ENCODE measurements around the gene AIFM3. TPM values are rescaled to one million over a fixed set of nuclear protein-coding genes. Genes with fewer than 3 reads are reported as not detected.

AIFM3 gene
- total RNA-seq, 1 donor from 2014 or later: 2.4 TPM

DNA sequence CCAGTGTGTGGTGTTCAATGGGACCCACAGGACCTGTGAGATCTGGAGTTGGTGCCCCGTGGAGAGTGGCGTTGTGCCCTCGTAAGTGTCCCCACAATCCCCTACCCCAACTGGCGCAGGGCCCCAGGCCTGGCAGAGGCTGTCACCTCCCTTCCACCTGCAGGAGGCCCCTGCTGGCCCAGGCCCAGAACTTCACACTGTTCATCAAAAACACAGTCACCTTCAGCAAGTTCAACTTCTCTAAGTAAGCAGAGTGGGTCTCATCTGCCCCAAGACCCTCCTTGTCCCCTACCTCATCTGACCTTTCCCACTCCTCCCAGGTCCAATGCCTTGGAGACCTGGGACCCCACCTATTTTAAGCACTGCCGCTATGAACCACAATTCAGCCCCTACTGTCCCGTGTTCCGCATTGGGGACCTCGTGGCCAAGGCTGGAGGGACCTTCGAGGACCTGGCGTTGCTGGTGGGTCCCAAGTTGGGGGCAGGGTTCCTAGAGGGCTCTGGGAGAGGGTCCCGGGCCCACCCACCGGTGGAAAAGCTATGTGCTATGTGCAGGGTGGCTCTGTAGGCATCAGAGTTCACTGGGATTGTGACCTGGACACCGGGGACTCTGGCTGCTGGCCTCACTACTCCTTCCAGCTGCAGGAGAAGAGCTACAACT is 56.0 kb downstream of the AIFM3 start:
- Histone ChIP-seq H3K4me3 (ENCODE audit: low read depth, low read length) (no peak overlapping the region), H3K27me3 (ENCODE audit: control insufficient read depth, insufficient read depth, low read length) (no peaks in the 10 kb centered on the region), H3K36me3 (ENCODE audit: control insufficient read depth, insufficient read depth, low read length) (no peaks in the 10 kb centered on the region)
- no peak for FAIRE-seq
- no peak for DNase-seq (ENCODE audit: low read depth)
- TF ChIP-seq, protein P1, sequence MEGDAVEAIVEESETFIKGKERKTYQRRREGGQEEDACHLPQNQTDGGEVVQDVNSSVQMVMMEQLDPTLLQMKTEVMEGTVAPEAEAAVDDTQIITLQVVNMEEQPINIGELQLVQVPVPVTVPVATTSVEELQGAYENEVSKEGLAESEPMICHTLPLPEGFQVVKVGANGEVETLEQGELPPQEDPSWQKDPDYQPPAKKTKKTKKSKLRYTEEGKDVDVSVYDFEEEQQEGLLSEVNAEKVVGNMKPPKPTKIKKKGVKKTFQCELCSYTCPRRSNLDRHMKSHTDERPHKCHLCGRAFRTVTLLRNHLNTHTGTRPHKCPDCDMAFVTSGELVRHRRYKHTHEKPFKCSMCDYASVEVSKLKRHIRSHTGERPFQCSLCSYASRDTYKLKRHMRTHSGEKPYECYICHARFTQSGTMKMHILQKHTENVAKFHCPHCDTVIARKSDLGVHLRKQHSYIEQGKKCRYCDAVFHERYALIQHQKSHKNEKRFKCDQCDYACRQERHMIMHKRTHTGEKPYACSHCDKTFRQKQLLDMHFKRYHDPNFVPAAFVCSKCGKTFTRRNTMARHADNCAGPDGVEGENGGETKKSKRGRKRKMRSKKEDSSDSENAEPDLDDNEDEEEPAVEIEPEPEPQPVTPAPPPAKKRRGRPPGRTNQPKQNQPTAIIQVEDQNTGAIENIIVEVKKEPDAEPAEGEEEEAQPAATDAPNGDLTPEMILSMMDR (IDR thresholded peaks at IDR 0.05; ENCODE audit: insufficient read depth, low read length, severe bottlenecking): no peak

DNA sequence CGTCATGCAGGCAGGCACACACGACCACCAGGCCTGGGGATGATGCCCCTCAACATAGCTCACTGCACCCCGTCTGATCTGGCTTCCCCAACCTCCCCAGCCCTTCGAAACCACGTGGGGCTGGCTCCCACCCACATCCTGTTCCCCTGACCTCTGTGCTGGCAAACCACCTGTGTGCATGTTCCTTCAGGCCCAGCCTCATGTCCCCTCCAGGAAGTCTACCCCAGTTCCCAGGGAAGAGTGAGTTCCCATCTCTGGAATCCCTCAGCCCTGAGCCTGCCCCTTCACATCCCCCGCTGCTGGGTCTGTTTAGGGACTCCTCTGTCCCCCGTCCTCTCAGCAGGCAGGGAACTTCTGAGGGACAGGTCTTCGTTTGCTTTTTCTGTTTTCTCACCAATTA is 58.2 kb downstream of the AIFM3 start:
- TF ChIP-seq, protein P1 (IDR thresholded peaks at IDR 0.05; ENCODE audit: insufficient read depth, low read length, severe bottlenecking): no peak
- Histone ChIP-seq H3K27me3 (ENCODE audit: control insufficient read depth, insufficient read depth, low read length) (no peaks in the 10 kb centered on the region), H3K36me3 (ENCODE audit: control insufficient read depth, insufficient read depth, low read length) (no peaks in the 10 kb centered on the region), H3K4me3 (ENCODE audit: low read depth, low read length) (no peak overlapping the region)
- DNase-seq (ENCODE audit: low read depth) (peak; percentile 84), FAIRE-seq (no peak)

DNA sequence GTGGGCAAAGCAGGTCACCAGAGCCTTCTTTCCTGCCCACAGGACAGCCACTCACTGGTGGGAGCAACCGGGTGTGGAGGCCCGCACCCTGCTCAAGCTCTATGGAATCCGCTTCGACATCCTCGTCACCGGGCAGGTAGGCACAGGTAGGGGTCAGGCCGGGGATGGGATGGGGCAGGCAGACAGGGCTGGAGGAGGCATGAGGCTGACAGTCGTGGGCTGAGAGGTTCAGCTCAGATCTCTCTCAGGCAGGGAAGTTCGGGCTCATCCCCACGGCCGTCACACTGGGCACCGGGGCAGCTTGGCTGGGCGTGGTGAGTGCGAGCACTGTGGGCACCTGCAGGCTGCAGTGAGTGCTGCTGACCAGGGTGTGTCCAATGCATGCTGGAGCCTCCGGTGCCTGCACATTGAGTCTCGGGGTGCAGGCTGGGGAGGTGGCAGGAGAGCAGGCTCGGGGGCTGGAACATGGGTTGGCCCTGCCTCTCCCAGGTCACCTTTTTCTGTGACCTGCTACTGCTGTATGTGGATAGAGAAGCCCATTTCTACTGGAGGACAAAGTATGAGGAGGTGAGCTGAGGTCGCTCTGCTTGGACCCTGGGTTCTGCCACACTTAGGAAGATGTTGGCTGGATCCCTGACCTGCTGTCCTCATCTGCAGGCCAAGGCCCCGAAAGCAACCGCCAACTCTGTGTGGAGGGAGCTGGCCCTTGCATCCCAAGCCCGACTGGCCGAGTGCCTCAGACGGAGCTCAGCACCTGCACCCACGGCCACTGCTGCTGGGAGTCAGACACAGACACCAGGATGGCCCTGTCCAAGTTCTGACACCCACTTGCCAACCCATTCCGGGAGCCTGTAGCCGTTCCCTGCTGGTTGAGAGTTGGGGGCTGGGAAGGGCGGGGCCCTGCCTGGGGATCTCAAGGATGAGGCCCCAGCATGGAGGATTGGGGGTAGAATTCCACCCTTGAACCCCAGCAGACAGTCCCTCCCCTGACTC is 59.0 kb downstream of the AIFM3 start:
- H3K27me3 ChIP-seq (ENCODE audit: control insufficient read depth, insufficient read depth, low read length): no peaks in the 10 kb centered on the region
- peak; percentile 55 for FAIRE-seq
- TF ChIP-seq, protein P1 (IDR thresholded peaks at IDR 0.05; ENCODE audit: insufficient read depth, low read length, severe bottlenecking): no peak
- no peaks in the 10 kb centered on the region for H3K36me3 ChIP-seq (ENCODE audit: control insufficient read depth, insufficient read depth, low read length)
- peak; percentile 86 for DNase-seq (ENCODE audit: low read depth)
- no peak overlapping the region for H3K4me3 ChIP-seq (ENCODE audit: low read depth, low read length)

DNA sequence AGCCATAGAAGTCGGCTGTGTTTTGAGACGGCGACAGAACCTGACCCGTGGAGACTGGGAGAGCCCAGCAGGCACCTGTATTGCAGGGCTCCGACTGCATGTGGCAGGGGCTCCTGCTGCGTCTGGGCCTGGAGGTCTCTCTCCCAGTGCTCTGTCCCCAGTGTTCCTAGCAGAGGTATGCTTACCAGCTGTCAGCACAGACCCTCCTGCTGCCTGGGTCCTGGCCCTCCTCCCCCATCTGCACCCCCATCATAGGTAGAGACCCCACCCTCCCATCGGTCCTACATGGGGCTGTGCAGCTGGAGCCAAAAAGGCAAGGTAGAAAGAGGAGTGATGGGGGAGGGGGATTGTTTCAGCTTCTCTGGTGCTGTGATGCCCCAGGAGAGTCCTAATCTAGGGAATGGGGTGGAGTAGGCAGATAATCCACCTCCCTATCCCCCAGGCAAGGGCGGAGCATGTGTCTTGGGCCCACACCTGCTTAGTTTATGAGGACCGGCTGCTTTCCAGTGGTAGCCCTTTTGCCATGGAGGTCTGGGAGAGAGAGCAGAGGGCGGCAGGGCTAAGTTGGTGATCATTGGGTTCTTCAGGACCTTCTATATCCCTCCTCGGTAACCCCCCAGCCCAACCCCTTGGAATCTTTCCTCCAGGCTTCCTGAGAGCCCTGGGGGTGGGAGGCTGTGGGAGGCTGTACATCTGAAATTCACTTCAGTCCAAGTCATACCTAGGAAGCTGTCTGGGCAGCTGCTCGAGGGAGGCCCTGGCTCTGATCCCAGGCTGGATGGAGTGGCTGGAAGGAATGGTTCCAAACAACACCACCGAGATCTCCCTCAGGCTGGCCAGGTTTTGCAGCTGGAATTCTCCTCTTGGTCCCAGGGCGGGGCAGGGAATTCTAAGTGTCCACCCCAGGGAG is 60.0 kb downstream of the AIFM3 start:
- Histone ChIP-seq H3K27me3 (ENCODE audit: control insufficient read depth, insufficient read depth, low read length) (peaks cover 1% of the 10 kb centered on the region), H3K36me3 (ENCODE audit: control insufficient read depth, insufficient read depth, low read length) (no peaks in the 10 kb centered on the region), H3K4me3 (ENCODE audit: low read depth, low read length) (no peak overlapping the region)
- peak; percentile 62 for DNase-seq (ENCODE audit: low read depth)
- TF ChIP-seq, protein P1 (IDR thresholded peaks at IDR 0.05; ENCODE audit: insufficient read depth, low read length, severe bottlenecking): no peak
- FAIRE-seq: peak; percentile 83
